HepG2 (cell line): ENCODE measurements around the gene ATP9A. TPM values are rescaled to one million over a fixed set of nuclear protein-coding genes. Genes with fewer than 3 reads are reported as not detected.

Source experiments
- CHCHD3 ChIP-seq: sonication (generic); formaldehyde crosslinking; IDR thresholded peaks from 2 replicates; pipeline ENCODE4 v1.8.0; 2022; ENCODE audit warnings: mild to moderate bottlenecking, missing genetic modification reagents, moderate library complexity
- MIER3 ChIP-seq: IDR thresholded peaks from 2 replicates; pipeline ENCODE4 v1.6.1; 2016; ENCODE audit warnings: missing compliant biosample characterization, borderline replicate concordance
- MYC ChIP-seq: sonication (generic); formaldehyde crosslinking; IDR thresholded peaks from 2 replicates; pipeline ENCODE4 v1.9.0; 2021; ENCODE audit warnings: missing genetic modification reagents, borderline replicate concordance
- PATZ1 ChIP-seq: sonication (generic); formaldehyde crosslinking; IDR thresholded peaks from 2 replicates; pipeline ENCODE4 v1.4.0; 2020; ENCODE audit warnings: missing genetic modification reagents
- PITX1 ChIP-seq: sonication (generic); formaldehyde crosslinking; IDR thresholded peaks from 2 replicates; pipeline ENCODE4 v1.5.1; 2020; ENCODE audit warnings: mild to moderate bottlenecking, missing genetic modification reagents
- SMARCE1 ChIP-seq: fragments of 450-650 bp; IDR thresholded peaks from 2 replicates; pipeline ENCODE4 v1.6.1; 2017; ENCODE audit warnings: borderline replicate concordance
- SNAPC4 ChIP-seq: sonication (generic); formaldehyde crosslinking; IDR thresholded peaks from 2 replicates; pipeline ENCODE4 v1.4.0; 2020; ENCODE audit warnings: mild to moderate bottlenecking, missing genetic modification reagents
- ZC3H4 ChIP-seq: sonication (generic); formaldehyde crosslinking; IDR thresholded peaks from 2 replicates; pipeline ENCODE4 v1.4.0; 2020; ENCODE audit warnings: missing genetic modification reagents, borderline replicate concordance
- ZFX ChIP-seq: sonication (generic); formaldehyde crosslinking; IDR thresholded peaks from 2 replicates; pipeline ENCODE4 v1.4.0; 2020; ENCODE audit warnings: mild to moderate bottlenecking, low read depth, missing genetic modification reagents, moderate library complexity
- ZMAT3 ChIP-seq: sonication (generic); formaldehyde crosslinking; conservative IDR thresholded peaks from 2 replicates; pipeline ENCODE4 v1.7.0; 2021; ENCODE audit warnings: missing genetic modification reagents
- ZNF569 ChIP-seq: sonication (generic); formaldehyde crosslinking; IDR thresholded peaks from 2 replicates; pipeline ENCODE4 v1.5.0; 2020; ENCODE audit warnings: mild to moderate bottlenecking, missing genetic modification reagents, moderate library complexity, borderline replicate concordance
- ZNF605 ChIP-seq: sonication (generic); formaldehyde crosslinking; IDR thresholded peaks from 2 replicates; pipeline ENCODE4 v1.8.0; 2022; ENCODE audit warnings: mild to moderate bottlenecking, missing genetic modification reagents
- ZNF800 ChIP-seq: sonication (generic); formaldehyde crosslinking; IDR thresholded peaks from 2 replicates; pipeline ENCODE4 v1.4.0; 2020; ENCODE audit warnings: missing genetic modification reagents
- ZNF878 ChIP-seq: sonication (generic); formaldehyde crosslinking; IDR thresholded peaks from 2 replicates; pipeline ENCODE4 v1.8.1; 2023; ENCODE audit warnings: mild to moderate bottlenecking, missing genetic modification reagents, moderate library complexity
- ZXDC ChIP-seq: sonication (generic); formaldehyde crosslinking; IDR thresholded peaks from 2 replicates; pipeline ENCODE4 v1.5.0; 2020; ENCODE audit warnings: mild to moderate bottlenecking, missing genetic modification reagents
- polyA plus RNA-seq, 8 experiments: library from polyadenylated mRNA; depleted of rRNA in 3 of 8; stranded (reverse) in 7 of 8; unstranded in 1 of 8; fragments of >200 nt; fragmentation: Illumina TruSeq in 4 of 8; extraction: Trizol in 4 of 8; gene quantifications; 2 replicates each; pipeline versions ENCODE4 v1.2.1 to v1.2.3, GENCODE V29; 2011 to 2016; ENCODE audit warnings: low read depth in 4 of 8, missing spikeins in 1 of 8, mixed read lengths in 1 of 8; ENCODE audit not compliant: insufficient read depth in 1 of 8
- total RNA-seq, 5 experiments: library from RNA; depleted of rRNA; stranded (reverse); fragments of >200 nt; fragmentation: Illumina TruSeq; extraction: Trizol; gene quantifications; 2 replicates each; pipeline ENCODE4 v1.2.3, GENCODE V29; 2016; ENCODE audit warnings: low read depth in 1 of 5

Gene ATP9A
- total and polyA plus RNA-seq, 2 of the 13 experiments (the other 11 are each of a cell fraction or from before 2014, with no cell fraction given): 11.8 to 18.5 TPM

GRCh38 chr20:51811042-51811355 is 42.8 kb upstream of the ATP9A start (continued):
- TF ChIP-seq ZXDC (CRISPR knock-in tag): no peak
- TF ChIP-seq ZFX: peak; percentile 39; the same call in 1 of the 2 replicates
- 0 out of 2 replicates have a peak, but pooled peaks have one; percentile 66 for TF ChIP-seq ZNF878
- TF ChIP-seq ZNF569 (CRISPR knock-in tag): no peak
- no peak for TF ChIP-seq MYC (CRISPR knock-in tag)
- no peak for TF ChIP-seq ZNF800 (CRISPR knock-in tag)
- no peak for TF ChIP-seq CHCHD3 (CRISPR knock-in tag)
- peak; percentile 24; the same call in 1 of the 2 replicates for TF ChIP-seq PATZ1 (CRISPR knock-in tag)
- no peak for TF ChIP-seq SMARCE1
- no peak for TF ChIP-seq ZC3H4 (CRISPR knock-in tag)
- TF ChIP-seq ZNF605 (CRISPR knock-in tag): no peak; the same call in 1 of the 2 replicates
- 0 out of 2 replicates have a peak, but pooled peaks have one; percentile 26 for TF ChIP-seq SNAPC4 (CRISPR knock-in tag)
- 0 out of 2 replicates have a peak, but pooled peaks have one; percentile 24 for TF ChIP-seq ZMAT3 (CRISPR knock-in tag)
- TF ChIP-seq PITX1 (CRISPR knock-in tag): peak; percentile 58
- peak; percentile 94 for TF ChIP-seq MIER3 (CRISPR knock-in tag)
